HepG2 (cell line): ENCODE results near the gene EEFSEC. TPM values are rescaled to one million over a fixed set of nuclear protein-coding genes. Genes with fewer than 3 reads are reported as not detected.

Experiments used
- BHLHE40 ChIP-seq: IDR thresholded peaks from 2 replicates; pipeline ENCODE4 v1.6.1; 2011; ENCODE audit warnings: low read length, improper control_type of control experiment
- KDM5A ChIP-seq: fragments of 200-600 bp; sonication (generic); IDR thresholded peaks from 2 replicates; pipeline ENCODE4 v1.7.0; 2018; ENCODE audit warnings: antibody characterized with exemption, mild to moderate bottlenecking, low read length, borderline replicate concordance
- KLF12 ChIP-seq: sonication (generic); formaldehyde crosslinking; IDR thresholded peaks from 2 replicates; pipeline ENCODE4 v1.4.0; 2020; ENCODE audit warnings: missing genetic modification reagents, borderline replicate concordance
- NR2F6 ChIP-seq, 2 experiments: IDR thresholded peaks; 2 replicates each; pipeline ENCODE4 v1.6.1; 2016; ENCODE audit warnings: antibody characterized with exemption in 1 of 2, mild to moderate bottlenecking in 1 of 2
- NRL ChIP-seq: sonication (generic); formaldehyde crosslinking; IDR thresholded peaks from 2 replicates; pipeline ENCODE4 v1.5.0; 2020; ENCODE audit warnings: missing genetic modification reagents, mild to moderate bottlenecking, moderate library complexity, borderline replicate concordance
- POGK ChIP-seq: sonication (generic); formaldehyde crosslinking; conservative IDR thresholded peaks from 2 replicates; pipeline ENCODE4 v1.8.0; 2022; ENCODE audit warnings: mild to moderate bottlenecking, moderate library complexity, missing genetic modification reagents
- TBX2 ChIP-seq: sonication (generic); formaldehyde crosslinking; IDR thresholded peaks from 2 replicates; pipeline ENCODE4 v1.5.0; 2020; ENCODE audit warnings: missing genetic modification reagents, mild to moderate bottlenecking, borderline replicate concordance
- TBX3 ChIP-seq: fragments of 450-650 bp; IDR thresholded peaks from 2 replicates; pipeline ENCODE4 v1.6.1; 2017; ENCODE audit warnings: antibody characterized with exemption, mild to moderate bottlenecking, inconsistent platforms, borderline replicate concordance
- TCF7 ChIP-seq: sonication (generic); IDR thresholded peaks from 2 replicates; pipeline ENCODE4 v1.6.1; 2016; ENCODE audit warnings: antibody characterized with exemption, low read depth
- TP53 ChIP-seq: sonication (generic); formaldehyde crosslinking; conservative IDR thresholded peaks from 2 replicates; pipeline ENCODE4 v1.4.0; 2020; ENCODE audit warnings: missing genetic modification reagents
- U2AF2 ChIP-seq: fragments of 200-400 bp; formaldehyde crosslinking; IDR thresholded peaks from 2 replicates; pipeline ENCODE4 v1.6.1; 2017; ENCODE audit warnings: low read depth, mild to moderate bottlenecking, low read length
- YY1 ChIP-seq: IDR thresholded peaks from 2 replicates; pipeline ENCODE4 v1.6.1; 2011; ENCODE audit warnings: low read length, low read depth, moderate library complexity, mild to moderate bottlenecking; ENCODE audit not compliant: insufficient read depth, insufficient replicate concordance
- ZNF468 ChIP-seq: sonication (generic); formaldehyde crosslinking; IDR thresholded peaks from 2 replicates; pipeline ENCODE4 v1.8.0; 2022; ENCODE audit warnings: mild to moderate bottlenecking, moderate library complexity, missing genetic modification reagents
- ZNF672 ChIP-seq: sonication (generic); formaldehyde crosslinking; IDR thresholded peaks from 2 replicates; pipeline ENCODE4 v1.8.1; 2022; ENCODE audit warnings: missing genetic modification reagents
- polyA plus RNA-seq, 8 experiments: library from polyadenylated mRNA; depleted of rRNA in 3 of 8; stranded (reverse) in 7 of 8; unstranded in 1 of 8; fragments of >200 nt; fragmentation: Illumina TruSeq in 4 of 8; extraction: Trizol in 4 of 8; gene quantifications; 2 replicates each; pipeline versions ENCODE4 v1.2.1 to v1.2.3, GENCODE V29; 2011 to 2016; ENCODE audit warnings: low read depth in 4 of 8, missing spikeins in 1 of 8, mixed read lengths in 1 of 8; ENCODE audit not compliant: insufficient read depth in 1 of 8
- total RNA-seq, 5 experiments: library from RNA; depleted of rRNA; stranded (reverse); fragments of >200 nt; fragmentation: Illumina TruSeq; extraction: Trizol; gene quantifications; 2 replicates each; pipeline ENCODE4 v1.2.3, GENCODE V29; 2016; ENCODE audit warnings: low read depth in 1 of 5
- TF ChIP-seq, protein P1 (sequence below): sonication (generic); formaldehyde crosslinking; IDR thresholded peaks from 2 replicates; pipeline ENCODE4 v1.4.0; 2020; ENCODE audit warnings: missing genetic modification reagents, borderline replicate concordance
- TF ChIP-seq, protein P2 (sequence below): sonication (generic); formaldehyde crosslinking; IDR thresholded peaks from 2 replicates; pipeline ENCODE4 v1.4.0; 2020; ENCODE audit warnings: low read depth, missing genetic modification reagents

The EEFSEC gene
- total and polyA plus RNA-seq, 2 of the 13 experiments (the other 11 are each of a cell fraction or from before 2014, with no cell fraction given) = 6.4 to 24.2 TPM

GRCh38 chr3:128123538-128124368 is 29.5 kb upstream of the EEFSEC start, which contains the start of gene RUVBL1 (continued):
- TF ChIP-seq KLF12 (CRISPR knock-in tag) = peak; percentile 97
- 0 out of 2 replicates have a peak, but pooled peaks have one; percentile 53 for TF ChIP-seq U2AF2
- peak; percentile 70; the same call in 1 of the 2 replicates for TF ChIP-seq NRL (CRISPR knock-in tag)
- TF ChIP-seq, protein P1, sequence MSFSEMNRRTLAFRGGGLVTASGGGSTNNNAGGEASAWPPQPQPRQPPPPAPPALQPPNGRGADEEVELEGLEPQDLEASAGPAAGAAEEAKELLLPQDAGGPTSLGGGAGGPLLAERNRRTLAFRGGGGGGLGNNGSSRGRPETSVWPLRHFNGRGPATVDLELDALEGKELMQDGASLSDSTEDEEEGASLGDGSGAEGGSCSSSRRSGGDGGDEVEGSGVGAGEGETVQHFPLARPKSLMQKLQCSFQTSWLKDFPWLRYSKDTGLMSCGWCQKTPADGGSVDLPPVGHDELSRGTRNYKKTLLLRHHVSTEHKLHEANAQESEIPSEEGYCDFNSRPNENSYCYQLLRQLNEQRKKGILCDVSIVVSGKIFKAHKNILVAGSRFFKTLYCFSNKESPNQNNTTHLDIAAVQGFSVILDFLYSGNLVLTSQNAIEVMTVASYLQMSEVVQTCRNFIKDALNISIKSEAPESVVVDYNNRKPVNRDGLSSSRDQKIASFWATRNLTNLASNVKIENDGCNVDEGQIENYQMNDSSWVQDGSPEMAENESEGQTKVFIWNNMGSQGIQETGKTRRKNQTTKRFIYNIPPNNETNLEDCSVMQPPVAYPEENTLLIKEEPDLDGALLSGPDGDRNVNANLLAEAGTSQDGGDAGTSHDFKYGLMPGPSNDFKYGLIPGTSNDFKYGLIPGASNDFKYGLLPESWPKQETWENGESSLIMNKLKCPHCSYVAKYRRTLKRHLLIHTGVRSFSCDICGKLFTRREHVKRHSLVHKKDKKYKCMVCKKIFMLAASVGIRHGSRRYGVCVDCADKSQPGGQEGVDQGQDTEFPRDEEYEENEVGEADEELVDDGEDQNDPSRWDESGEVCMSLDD (CRISPR knock-in tag) = 0 out of 2 replicates have a peak, but pooled peaks have one; percentile 28
- TF ChIP-seq TBX3 = no peak
- TF ChIP-seq TBX2 = peak; percentile 57; the same call in 1 of the 2 replicates
- no peak for TF ChIP-seq ZNF468 (CRISPR knock-in tag)
- no peak for TF ChIP-seq TCF7
- 0 out of 2 replicates have a peak, but pooled peaks have one; percentile 45 for TF ChIP-seq POGK (CRISPR knock-in tag)
- no peak for TF ChIP-seq ZNF672
- TF ChIP-seq, protein P2, sequence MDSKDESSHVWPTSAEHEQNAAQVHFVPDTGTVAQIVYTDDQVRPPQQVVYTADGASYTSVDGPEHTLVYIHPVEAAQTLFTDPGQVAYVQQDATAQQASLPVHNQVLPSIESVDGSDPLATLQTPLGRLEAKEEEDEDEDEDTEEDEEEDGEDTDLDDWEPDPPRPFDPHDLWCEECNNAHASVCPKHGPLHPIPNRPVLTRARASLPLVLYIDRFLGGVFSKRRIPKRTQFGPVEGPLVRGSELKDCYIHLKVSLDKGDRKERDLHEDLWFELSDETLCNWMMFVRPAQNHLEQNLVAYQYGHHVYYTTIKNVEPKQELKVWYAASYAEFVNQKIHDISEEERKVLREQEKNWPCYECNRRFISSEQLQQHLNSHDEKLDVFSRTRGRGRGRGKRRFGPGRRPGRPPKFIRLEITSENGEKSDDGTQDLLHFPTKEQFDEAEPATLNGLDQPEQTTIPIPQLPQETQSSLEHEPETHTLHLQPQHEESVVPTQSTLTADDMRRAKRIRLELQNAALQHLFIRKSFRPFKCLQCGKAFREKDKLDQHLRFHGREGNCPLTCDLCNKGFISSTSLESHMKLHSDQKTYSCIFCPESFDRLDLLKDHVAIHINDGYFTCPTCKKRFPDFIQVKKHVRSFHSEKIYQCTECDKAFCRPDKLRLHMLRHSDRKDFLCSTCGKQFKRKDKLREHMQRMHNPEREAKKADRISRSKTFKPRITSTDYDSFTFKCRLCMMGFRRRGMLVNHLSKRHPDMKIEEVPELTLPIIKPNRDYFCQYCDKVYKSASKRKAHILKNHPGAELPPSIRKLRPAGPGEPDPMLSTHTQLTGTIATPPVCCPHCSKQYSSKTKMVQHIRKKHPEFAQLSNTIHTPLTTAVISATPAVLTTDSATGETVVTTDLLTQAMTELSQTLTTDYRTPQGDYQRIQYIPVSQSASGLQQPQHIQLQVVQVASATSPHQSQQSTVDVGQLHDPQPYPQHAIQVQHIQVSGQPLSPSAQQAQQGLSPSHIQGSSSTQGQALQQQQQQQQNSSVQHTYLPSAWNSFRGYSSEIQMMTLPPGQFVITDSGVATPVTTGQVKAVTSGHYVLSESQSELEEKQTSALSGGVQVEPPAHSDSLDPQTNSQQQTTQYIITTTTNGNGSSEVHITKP (CRISPR knock-in tag) = peak; percentile 77; the same call in 1 of the 2 replicates
- TF ChIP-seq YY1 = peak; percentile 44
- TF ChIP-seq NR2F6 (IDR thresholded peaks at IDR 0.05) = no peak
- peak; percentile 65 for TF ChIP-seq NR2F6 (CRISPR knock-in tag; IDR thresholded peaks at IDR 0.05)
- TF ChIP-seq BHLHE40 = peak; percentile 40
- TF ChIP-seq KDM5A = peak; percentile 82; the same call in 1 of the 2 replicates
- 0 out of 2 replicates have a peak, but pooled peaks have one; percentile 18 for TF ChIP-seq TP53
